Endothelial cell of umbilical vein (primary cell): Measurements from ENCODE around the gene ALDH1L1. TPM values are rescaled to one million over a fixed set of nuclear protein-coding genes. Genes with fewer than 3 reads are reported as not detected.

Experiments
- BruUV-seq: library from RNA; stranded (reverse); fragments of 400-500 nt; replicated peaks from 2 replicates; lab custom pipeline; 2021; lab: Mats Ljungman, UMichigan
- CTCF ChIA-PET: fragments of 300-600, 350-600 bp; sonication (Branson Sonifier 250); formaldehyde crosslinking; loops from one replicate; lab custom pipeline; 2021; ENCODE audit warnings: antibody characterized with exemption, inconsistent platforms; lab: Charles Lee
- POLR2A ChIA-PET: fragments of 300-600, 350-600 bp; sonication (Branson Sonifier 250); formaldehyde crosslinking; loops from one replicate; lab custom pipeline; 2021; ENCODE audit warnings: antibody characterized with exemption, inconsistent platforms; lab: Charles Lee
- DNase-seq: peaks from one replicate; pipeline ENCODE4 v3.0.0-alpha.2; 2011; ENCODE audit warnings: low read depth, low spot score
- FAIRE-seq: peaks from 2 replicates; lab custom pipeline; 2011; peaks lifted over from hg19 to GRCh38; lab: Jason Lieb, UNC
- H2AFZ ChIP-seq: 2 replicates; pipeline ENCODE4 v1.6.0; 2012; ENCODE audit warnings: low read depth, low read length, control low read depth, inconsistent platforms
- H3K27ac ChIP-seq: 2 replicates; pipeline ENCODE4 v1.5.1; 2011; ENCODE audit warnings: low read depth, mild to moderate bottlenecking, control low read depth, low read length, moderate library complexity; ENCODE audit not compliant: insufficient read depth
- H3K27me3 ChIP-seq, 2 experiments: 2 replicates each; pipeline versions ENCODE4 v1.6.0 to v1.6.1; 2011; ENCODE audit warnings: low read length in 2 of 2, mixed read lengths in 1 of 2; ENCODE audit not compliant: control insufficient read depth in 2 of 2, insufficient read depth in 2 of 2
- H3K36me3 ChIP-seq, 2 experiments: 2 replicates in 1 of 2; 3 replicates in 1 of 2; pipeline ENCODE4 v1.5.1; 2011; ENCODE audit warnings: low read length in 2 of 2, mild to moderate bottlenecking in 1 of 2, moderate library complexity in 1 of 2; ENCODE audit not compliant: control insufficient read depth in 2 of 2, insufficient read depth in 2 of 2; ENCODE audit errors: extremely low read depth in 1 of 2
- H3K4me1 ChIP-seq: 3 replicates; pipeline ENCODE4 v1.5.1; 2011; ENCODE audit warnings: mild to moderate bottlenecking, low read length; ENCODE audit not compliant: control insufficient read depth, insufficient read depth; ENCODE audit errors: extremely low read depth
- H3K4me2 ChIP-seq: 2 replicates; pipeline ENCODE4 v1.6.1; 2011; ENCODE audit warnings: low read length, control low read depth, mixed read lengths; ENCODE audit not compliant: insufficient read depth
- H3K4me3 ChIP-seq, 3 experiments: fragments of 200-600 bp in 1 of 3; sonication (generic), shearing (Covaris generic) in 1 of 3; replicated peaks in 1 of 3; 2 replicates each; pipeline ENCODE4 v1.5.1; 2011 to 2016; ENCODE audit warnings: control low read depth in 3 of 3, low read length in 3 of 3, mild to moderate bottlenecking in 2 of 3, inconsistent platforms in 1 of 3, low read depth in 1 of 3, moderate library complexity in 1 of 3; ENCODE audit not compliant: insufficient read depth in 1 of 3
- H3K79me2 ChIP-seq: 2 replicates; pipeline ENCODE4 v1.6.0; 2012; ENCODE audit warnings: low read length, inconsistent platforms; ENCODE audit not compliant: control insufficient read depth, insufficient read depth
- H3K9ac ChIP-seq: replicated peaks from 2 replicates; pipeline ENCODE3; 2011; ENCODE audit warnings: low read length, control low read depth; ENCODE audit not compliant: insufficient read depth; ENCODE audit errors: extremely low read depth
- H3K9me1 ChIP-seq: replicated peaks from 3 replicates; pipeline ENCODE4 v1.6.0; 2011; ENCODE audit warnings: mild to moderate bottlenecking, low read length; ENCODE audit not compliant: control insufficient read depth, insufficient read depth; ENCODE audit errors: extremely low read depth
- H3K9me3 ChIP-seq: replicated peaks from 2 replicates; pipeline ENCODE4 v1.5.1; 2012; ENCODE audit warnings: low read length, inconsistent platforms; ENCODE audit not compliant: control insufficient read depth, insufficient read depth
- H4K20me1 ChIP-seq: replicated peaks from 2 replicates; pipeline ENCODE3; 2011; ENCODE audit warnings: mild to moderate bottlenecking, low read length; ENCODE audit not compliant: control insufficient read depth, insufficient read depth; ENCODE audit errors: extremely low read depth
- CTCF ChIP-seq, 2 donors: IDR thresholded peaks; 1 replicate in 1 of 2; 2 replicates in 1 of 2; pipeline ENCODE4 v1.5.1; 2011; ENCODE audit warnings: low read length in 2 of 2, mild to moderate bottlenecking in 2 of 2, moderate library complexity in 2 of 2, control low read depth in 1 of 2, inconsistent platforms in 1 of 2, low read depth in 1 of 2; ENCODE audit not compliant: insufficient read depth in 1 of 2; ENCODE audit errors: extremely low read depth in 1 of 2
- EZH2 ChIP-seq: IDR thresholded peaks from 2 replicates; pipeline ENCODE4 v1.6.1; 2012; ENCODE audit warnings: borderline replicate concordance, low read depth, mild to moderate bottlenecking, moderate library complexity, low read length, inconsistent platforms; ENCODE audit not compliant: severe bottlenecking
- GATA2 ChIP-seq: IDR thresholded peaks from 2 replicates; pipeline ENCODE4 v1.7.0; 2011; ENCODE audit warnings: low read depth, mild to moderate bottlenecking, moderate library complexity, mixed read lengths, low read length; ENCODE audit not compliant: insufficient read length, insufficient read depth
- JUN ChIP-seq: IDR thresholded peaks from 2 replicates; pipeline ENCODE4 v1.6.1; 2011; ENCODE audit warnings: borderline replicate concordance, low read depth; ENCODE audit not compliant: insufficient read length, insufficient read depth
- dilution Hi-C: fragments of 300-500 bp; cut with MboI; formaldehyde crosslinking; loops from one replicate; pipeline ENCODE4 v1.15.0; 2019; ENCODE audit warnings: low sequenced_read_pairs; ENCODE audit not compliant: extremely low pct_ligation_motif_present
- intact Hi-C: fragments of 100-400 bp; cut with micrococcal nuclease; formaldehyde crosslinking; loops from one replicate; pipeline ENCODE4 v1.10.0; 2022
- polyA plus RNA-seq, 4 experiments: library from polyadenylated mRNA; depleted of rRNA in 3 of 4; stranded (reverse) in 3 of 4; unstranded in 1 of 4; fragments of >200 nt; gene quantifications; 2 replicates each; pipeline versions ENCODE4 v1.2.1 to v1.2.3, GENCODE V29; 2011 to 2012; ENCODE audit warnings: missing spikeins in 1 of 4
- total RNA-seq: library from RNA; stranded (reverse); gene quantifications from 2 replicates; pipeline ENCODE4 v1.2.3, GENCODE V29; 2021

Gene ALDH1L1
- total and polyA plus RNA-seq, 2 donors (not counting 3 experiments of a cell fraction or from before 2014, with no cell fraction given) = not detected

- no TSS peak for BruUV-seq
These were observed 97.3 kb downstream of the ALDH1L1 start for GRCh38 chr3:126083138-126083445.

More at GRCh38 chr3:126083138-126083445, 97.3 kb downstream of the ALDH1L1 start:
- peak overlapping the region; percentile 65 to 82 (median 71) for H3K4me3 ChIP-seq
- dilution Hi-C loops = no loop called here
- H3K79me2 ChIP-seq = peaks cover 2% of the 10 kb centered on the region
- H3K9me1 ChIP-seq = no peaks in the 10 kb centered on the region
- H4K20me1 ChIP-seq = no peaks in the 10 kb centered on the region
- no peaks in the 10 kb centered on the region for H3K36me3 ChIP-seq
- H3K4me2 ChIP-seq = peak overlapping the region; percentile 82
- intact Hi-C loops = loop anchor here (5.0 kb wide), 3 partner anchors 91 to 274 kb away; partner anchors contain the start of gene KLF15
- FAIRE-seq (no peak), DNase-seq (no peak)
- no peak overlapping the region for H3K27ac ChIP-seq
- ChIA-PET CTCF (no interaction called here), POLR2A (no interaction called here)
- no peaks in the 10 kb centered on the region for H3K9me3 ChIP-seq
- H3K27me3 ChIP-seq = no peaks in the 10 kb centered on the region
- H3K9ac ChIP-seq = peak overlapping the region; percentile 59
- peaks cover 5% of the 10 kb centered on the region for H3K4me1 ChIP-seq
- H2AFZ ChIP-seq = no peak overlapping the region
- TF ChIP-seq CTCF (IDR thresholded peaks at IDR 0.05; ENCODE audit: extremely low read depth in 1 of 2, insufficient read depth in 1 of 2, low read depth in 1 of 2, low read length in 2 of 2) (no peak), EZH2 (no peak), GATA2 (no peak), JUN (no peak)
